NCI-H1694 treated with DMSO at 0.1 percent for 48 hours (cell line): ENCODE data around the gene NANOGP8.

Experiments used
- DNase-seq: peaks from one replicate; lab custom pipeline; 2025; lab: John Stamatoyannopoulos, UW

NANOGP8 gene

DNA sequence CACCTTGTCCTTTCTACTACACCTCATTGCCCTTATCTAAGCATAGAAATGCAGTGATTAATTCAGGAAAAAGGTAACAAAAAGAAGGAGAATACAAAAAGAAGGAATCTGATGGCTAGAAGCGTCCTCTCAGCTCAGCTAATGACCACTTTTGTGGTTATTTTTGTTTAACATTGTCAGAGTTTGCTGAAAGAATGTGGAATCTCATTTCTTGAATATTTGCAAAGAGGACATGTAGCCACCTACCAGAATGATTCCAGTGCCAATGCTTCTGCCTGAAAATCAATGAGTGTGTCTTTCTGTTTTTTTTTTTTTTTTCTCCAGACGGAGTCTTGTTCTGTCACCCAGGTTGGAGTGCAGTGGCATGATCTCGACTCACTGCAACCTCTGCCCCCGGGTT lies 24.5 kb downstream of the NANOGP8 start:
- DNase-seq, result no peak

GRCh38 chr15:35058534-35059054 lies 26.5 kb downstream of the NANOGP8 start:
- no peak for DNase-seq

DNA sequence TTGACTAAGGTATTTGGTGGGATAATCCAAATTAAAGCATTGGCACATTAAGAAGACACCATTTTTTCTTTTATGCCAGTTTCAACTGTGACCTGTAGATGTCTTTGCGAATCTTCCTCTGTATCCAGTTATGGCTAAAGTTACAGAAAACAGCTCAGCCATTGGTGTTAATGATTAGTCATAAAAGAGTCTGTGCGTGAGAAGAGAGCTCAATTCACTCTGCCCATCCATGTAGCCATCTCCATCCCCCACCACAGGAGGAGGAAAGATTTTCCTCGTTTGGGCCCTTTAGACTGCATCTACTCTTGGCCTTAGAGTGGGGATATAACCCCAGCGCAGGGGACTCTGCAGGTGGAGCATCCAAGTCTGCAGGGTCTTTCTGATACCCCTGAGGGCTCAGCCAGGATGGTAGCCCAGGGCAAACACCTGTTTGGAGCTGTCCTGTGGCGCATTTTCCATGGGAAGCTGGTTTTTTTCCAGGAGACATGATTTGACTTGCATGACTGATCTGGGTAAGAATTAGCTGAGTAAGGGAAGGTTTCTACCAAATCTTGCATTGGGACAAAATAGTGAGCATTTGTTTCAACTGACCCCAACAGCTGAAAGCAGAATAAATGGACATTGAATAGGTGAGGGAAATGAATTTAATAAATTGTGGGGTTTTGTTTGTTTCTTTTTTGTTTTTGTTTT lies 29.5 kb downstream of the NANOGP8 start:
- DNase-seq, result no peak

DNA sequence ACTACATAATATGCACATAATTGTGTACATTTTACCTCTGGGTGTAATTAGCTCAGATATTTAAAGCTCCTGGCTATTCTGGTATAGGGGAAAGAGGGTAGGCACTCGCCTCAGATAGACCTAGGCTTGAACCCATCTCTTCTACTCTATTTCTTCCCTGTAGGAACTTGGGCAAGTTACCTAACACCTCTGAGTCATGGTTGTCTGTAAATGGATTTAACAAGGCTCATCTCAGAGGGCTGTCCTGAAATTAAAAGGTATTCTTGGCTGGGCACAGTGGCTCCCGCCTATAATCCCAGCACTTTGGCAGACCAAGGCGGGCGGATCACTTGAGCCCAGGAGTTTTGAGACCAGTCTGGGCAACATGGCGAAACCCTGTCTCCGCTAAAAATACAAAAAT lies 30.7 kb downstream of the NANOGP8 start:
- DNase-seq, result no peak

DNA sequence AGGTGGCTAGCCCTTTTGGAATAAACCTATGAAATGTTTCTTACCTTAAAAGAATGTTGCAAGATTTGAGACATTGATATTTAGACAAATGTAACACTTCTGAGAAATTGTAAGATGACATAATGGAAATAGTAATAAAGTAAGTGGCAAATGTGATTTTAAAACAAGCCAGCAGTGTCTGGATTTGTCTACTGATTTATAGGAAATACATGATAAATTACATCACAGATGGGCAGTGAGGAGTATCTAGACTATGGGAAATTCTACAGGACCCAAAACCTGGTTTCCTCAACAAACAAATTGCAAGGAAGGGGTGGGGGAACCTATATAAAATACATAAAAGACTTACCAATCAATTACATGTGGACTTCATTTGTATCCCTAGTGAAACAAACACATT lies 37.1 kb downstream of the NANOGP8 start:
- no peak for DNase-seq

- no peak for DNase-seq
Observed at GRCh38 chr15:35047528-35047927, 37.6 kb downstream of the NANOGP8 start.

DNA sequence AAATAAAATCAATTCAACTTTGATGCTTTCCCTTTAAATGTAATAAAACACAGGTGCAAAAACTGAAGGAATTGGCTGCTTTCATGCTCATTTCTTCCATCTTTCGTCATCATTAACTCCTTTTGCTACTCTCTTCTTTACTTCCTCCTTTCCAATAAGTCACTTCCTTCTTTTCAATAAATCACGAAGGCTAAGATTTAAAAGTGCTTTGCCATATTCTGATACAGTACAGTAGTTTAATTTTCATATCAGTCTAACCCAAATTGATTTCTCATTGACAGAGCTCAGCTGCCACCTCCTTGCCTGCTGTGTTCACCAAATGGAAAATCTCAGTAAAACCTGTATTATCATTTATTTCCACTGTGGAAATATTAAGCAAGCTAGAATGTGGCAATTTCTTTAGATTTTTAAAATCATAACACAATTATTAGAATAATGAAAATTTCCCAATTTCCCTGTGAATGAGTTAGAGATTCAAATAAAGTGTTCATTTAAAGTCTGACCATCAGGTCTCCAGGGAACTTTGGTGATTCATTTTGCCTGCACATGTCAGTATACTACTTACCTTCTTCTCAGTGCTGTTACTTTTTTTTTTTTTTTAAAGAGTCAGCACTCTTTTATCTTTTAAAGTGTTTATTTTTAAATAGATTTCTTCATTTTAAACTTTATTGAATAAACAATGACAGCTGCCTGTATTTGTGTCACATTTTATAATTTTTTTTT lies 41.6 kb downstream of the NANOGP8 start:
- DNase-seq, result no peak

DNA sequence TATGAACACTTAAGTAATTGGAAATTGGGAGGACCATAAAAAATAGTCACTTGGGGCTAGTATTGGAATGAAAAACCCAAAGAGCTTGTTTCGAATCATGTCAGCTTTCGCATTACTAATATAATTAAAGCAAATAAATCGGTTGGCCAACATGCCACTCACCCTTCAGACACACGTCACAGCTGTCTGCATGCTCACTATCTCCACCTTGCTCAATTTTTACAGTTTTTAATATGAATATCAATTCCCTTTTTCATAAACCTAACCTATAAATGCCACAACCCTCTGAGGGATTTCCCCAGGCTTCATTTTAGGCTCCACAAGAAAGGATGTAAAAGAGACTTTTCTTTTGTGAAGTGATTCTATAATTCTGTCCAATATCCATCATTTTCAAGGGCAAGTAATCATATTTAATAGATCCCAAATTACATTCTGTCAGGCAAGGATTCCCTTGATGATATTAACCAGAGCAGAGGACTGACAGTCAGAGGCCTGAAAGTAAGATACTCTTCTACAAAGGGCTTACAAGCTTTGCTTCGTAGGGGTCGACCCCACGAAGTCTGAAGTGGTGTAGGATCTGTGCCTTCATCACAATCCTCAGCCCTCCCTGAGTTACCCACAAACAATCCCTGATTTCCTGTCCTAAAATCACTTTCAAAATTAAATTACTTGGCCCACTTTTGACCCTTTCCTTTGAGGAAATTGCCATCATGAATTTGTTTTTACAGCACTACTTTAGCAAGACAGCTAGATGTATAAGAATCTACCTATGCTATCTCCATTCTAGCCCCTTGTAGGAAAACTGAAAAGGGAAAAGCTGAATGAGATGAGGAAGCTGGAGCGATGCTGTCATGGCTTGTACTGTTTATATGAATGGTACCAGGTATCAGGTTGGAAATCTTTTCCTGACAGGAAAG lies 44.5 kb downstream of the NANOGP8 start:
- DNase-seq, result no peak

- no peak for DNase-seq
Observed at GRCh38 chr15:35038626-35039451, 46.3 kb downstream of the NANOGP8 start.
